ENCODE results near the gene ST8SIA4. TPM values are rescaled to one million over a fixed set of nuclear protein-coding genes. Genes with fewer than 3 reads are reported as not detected.

ST8SIA4 gene
- total and polyA plus RNA-seq, 12 donors = 0.70 to 12.9 (median 4.5) TPM

DNA sequence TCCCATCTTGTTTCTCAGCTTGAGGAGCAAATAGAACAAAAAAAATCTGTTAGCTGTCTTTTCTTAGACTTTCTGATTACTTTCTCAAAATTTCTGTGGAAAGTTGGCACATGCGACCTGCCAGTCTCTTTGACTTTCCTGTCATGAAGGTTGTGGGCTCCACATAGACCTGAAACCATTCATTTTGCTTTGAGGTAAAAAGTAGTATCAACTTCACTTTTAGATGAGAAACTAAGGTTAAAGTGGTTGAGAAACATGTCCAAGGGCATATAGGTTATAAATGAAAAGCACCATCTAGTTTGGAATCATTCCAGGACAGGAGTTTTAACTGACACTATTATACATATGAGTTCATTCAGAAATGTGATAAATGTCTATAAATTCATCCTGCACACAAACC, 42.7 kb downstream of the ST8SIA4 start:
- Histone ChIP-seq H3K27ac (no peak overlapping the region), H3K9me3 (no peaks in the 10 kb centered on the region), H3K27me3 (no peaks in the 10 kb centered on the region), H3K4me1 (peaks cover 0 to 30% (median 0%) of the 10 kb centered on the region in 9 donors), H3K36me3 (peaks cover 0 to 15% (median 0%) of the 10 kb centered on the region in 9 donors), H3K4me3 (no peak overlapping the region)
- ATAC-seq (no peak), DNase-seq (no peak)
- WGBS, 2 donors = 88 to 89% methylated on average over 1 of the region's 1 CpG
- intact Hi-C loops (cut with DNase I) = no loop called here
- TF ChIP-seq, protein P1, sequence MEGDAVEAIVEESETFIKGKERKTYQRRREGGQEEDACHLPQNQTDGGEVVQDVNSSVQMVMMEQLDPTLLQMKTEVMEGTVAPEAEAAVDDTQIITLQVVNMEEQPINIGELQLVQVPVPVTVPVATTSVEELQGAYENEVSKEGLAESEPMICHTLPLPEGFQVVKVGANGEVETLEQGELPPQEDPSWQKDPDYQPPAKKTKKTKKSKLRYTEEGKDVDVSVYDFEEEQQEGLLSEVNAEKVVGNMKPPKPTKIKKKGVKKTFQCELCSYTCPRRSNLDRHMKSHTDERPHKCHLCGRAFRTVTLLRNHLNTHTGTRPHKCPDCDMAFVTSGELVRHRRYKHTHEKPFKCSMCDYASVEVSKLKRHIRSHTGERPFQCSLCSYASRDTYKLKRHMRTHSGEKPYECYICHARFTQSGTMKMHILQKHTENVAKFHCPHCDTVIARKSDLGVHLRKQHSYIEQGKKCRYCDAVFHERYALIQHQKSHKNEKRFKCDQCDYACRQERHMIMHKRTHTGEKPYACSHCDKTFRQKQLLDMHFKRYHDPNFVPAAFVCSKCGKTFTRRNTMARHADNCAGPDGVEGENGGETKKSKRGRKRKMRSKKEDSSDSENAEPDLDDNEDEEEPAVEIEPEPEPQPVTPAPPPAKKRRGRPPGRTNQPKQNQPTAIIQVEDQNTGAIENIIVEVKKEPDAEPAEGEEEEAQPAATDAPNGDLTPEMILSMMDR (IDR thresholded peaks at IDR 0.05) = no peak

DNA sequence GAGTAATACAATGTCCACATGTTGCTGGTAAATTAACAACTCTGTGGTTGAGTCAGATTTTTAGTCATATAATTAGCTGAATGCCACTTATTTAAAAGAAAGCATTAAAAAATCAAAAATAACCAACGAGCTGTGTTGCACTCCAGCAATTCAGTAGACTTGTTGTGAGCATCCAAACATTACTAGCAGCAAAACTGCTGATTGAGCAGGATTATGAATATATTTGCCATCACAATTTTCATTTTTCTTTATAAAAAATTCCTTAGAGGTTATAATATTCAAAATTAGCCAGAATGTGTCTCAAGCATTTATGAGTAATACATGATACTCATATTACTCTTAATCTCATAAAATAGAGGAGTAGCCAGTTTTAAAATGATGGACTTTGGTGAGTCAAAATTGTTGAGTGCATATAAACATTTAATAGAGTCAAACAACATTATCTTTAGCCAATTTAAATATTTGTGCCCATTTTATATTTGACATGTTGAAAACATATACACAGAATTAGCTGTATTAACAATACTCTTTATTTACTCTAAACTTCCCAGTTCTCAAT, 44.0 kb downstream of the ST8SIA4 start:
- Histone ChIP-seq H3K36me3 (peaks cover 0 to 16% (median 0%) of the 10 kb centered on the region in 9 donors), H3K4me1 (peaks cover 0 to 43% (median 8%) of the 10 kb centered on the region in 9 donors), H3K27me3 (no peaks in the 10 kb centered on the region), H3K4me3 (no peak overlapping the region), H3K9me3 (no peaks in the 10 kb centered on the region), H3K27ac (no peak overlapping the region)
- DNase-seq = no peak
- intact Hi-C loops (cut with DNase I) = no loop called here
- no peak for ATAC-seq
- TF ChIP-seq, protein P1 (IDR thresholded peaks at IDR 0.05) = no peak
- 74 to 83% methylated on average over 1 of the region's 1 CpG for WGBS, 2 donors

DNA sequence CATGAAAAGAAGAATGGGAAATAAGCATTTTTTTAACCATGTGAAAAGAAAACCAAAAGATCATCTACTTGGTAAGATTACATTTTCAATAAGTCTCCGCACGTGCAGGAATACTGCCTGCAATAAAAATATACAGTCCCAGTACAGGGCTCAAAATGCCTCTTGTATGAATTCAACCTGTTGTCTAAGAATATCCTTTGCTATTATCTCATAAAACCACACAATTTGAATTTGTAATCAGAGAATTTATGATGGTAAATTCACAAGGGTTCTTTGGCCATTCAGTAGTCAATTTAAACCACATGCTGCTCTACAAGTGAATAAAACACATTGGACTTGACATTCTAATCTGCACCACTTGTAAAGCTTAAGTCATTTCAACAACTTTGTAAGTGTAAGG, 46.6 kb downstream of the ST8SIA4 start:
- Histone ChIP-seq H3K36me3 (peaks cover 0 to 10% (median 0%) of the 10 kb centered on the region in 9 donors), H3K4me1 (peaks cover 0 to 55% (median 14%) of the 10 kb centered on the region in 9 donors), H3K9me3 (no peaks in the 10 kb centered on the region), H3K27me3 (no peaks in the 10 kb centered on the region), H3K27ac (peak overlapping the region in 1 of 10 donors; percentile 14), H3K4me3 (no peak overlapping the region)
- WGBS, 2 donors = 90 to 92% methylated on average over 2 of the region's 2 CpGs
- intact Hi-C loops (cut with DNase I) = no loop called here
- ATAC-seq (no peak), DNase-seq (no peak)
- TF ChIP-seq, protein P1 (IDR thresholded peaks at IDR 0.05) = no peak

DNA sequence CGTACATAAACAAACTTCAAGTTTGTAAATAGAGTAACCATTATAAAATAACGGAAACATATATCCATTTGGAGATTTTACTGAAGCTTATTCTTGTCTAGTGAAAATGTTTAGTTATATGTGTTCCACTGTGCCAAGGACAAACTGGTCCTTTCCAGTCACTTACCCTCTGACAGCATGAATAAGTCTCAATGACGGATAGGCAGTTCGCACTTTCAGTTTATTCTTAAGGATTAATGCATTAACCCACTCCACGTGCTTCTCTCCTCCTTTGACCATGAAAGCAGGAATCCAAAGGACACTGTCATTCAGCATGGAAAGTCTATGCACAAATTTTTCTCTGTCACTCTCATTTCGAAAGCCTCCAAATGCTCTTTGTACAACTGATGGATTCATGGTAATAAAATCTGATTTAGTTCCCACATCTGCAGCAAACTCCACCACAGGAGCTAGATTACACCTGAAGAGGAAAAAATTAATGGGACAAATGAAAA, 47.1 kb downstream of the ST8SIA4 start:
- Histone ChIP-seq H3K36me3 (peaks cover 0 to 10% (median 0%) of the 10 kb centered on the region in 9 donors), H3K27me3 (no peaks in the 10 kb centered on the region), H3K27ac (no peak overlapping the region), H3K4me3 (no peak overlapping the region), H3K4me1 (peaks cover 0 to 55% (median 14%) of the 10 kb centered on the region in 9 donors), H3K9me3 (no peaks in the 10 kb centered on the region)
- ATAC-seq (no peak), DNase-seq (no peak)
- intact Hi-C loops (cut with DNase I) = no loop called here
- WGBS, 2 donors = 80 to 89% methylated on average over 6 of the region's 6 CpGs
- TF ChIP-seq, protein P1 (IDR thresholded peaks at IDR 0.05) = no peak
